Naive B cell (primary cell): ENCODE measurements around the gene TMC1. TPM values are rescaled to one million over a fixed set of nuclear protein-coding genes. Genes with fewer than 3 reads are reported as not detected.

Experiments
- ATAC-seq, 2 donors: fragments of 150-1000 bp; cut with Tn5 transposase; 2 replicates each; pipeline ENCODE4 v1.10.0; 2021; ENCODE audit warnings: low read depth in 2 of 2, mild to moderate bottlenecking in 2 of 2, moderate library complexity in 2 of 2
- DNase-seq: peaks from one replicate; pipeline ENCODE4 v3.0.0; 2022
- H3K27ac Mint-ChIP-seq, 6 donors: one replicate each; pipeline ENCODE4 v1.8.0; 2020 to 2022; ENCODE audit warnings: mild to moderate bottlenecking in 6 of 6, mixed read lengths in 6 of 6, moderate library complexity in 5 of 6, inconsistent platforms in 2 of 6
- H3K27me3 Mint-ChIP-seq, 3 donors: one replicate each; pipeline ENCODE4 v1.8.0; 2021 to 2022; ENCODE audit warnings: mixed read lengths in 3 of 3, mild to moderate bottlenecking in 1 of 3
- H3K36me3 Mint-ChIP-seq, 2 donors: one replicate each; pipeline ENCODE4 v1.8.0; 2020 to 2022; ENCODE audit warnings: mixed read lengths in 2 of 2, inconsistent platforms in 1 of 2, mild to moderate bottlenecking in 1 of 2
- H3K4me1 Mint-ChIP-seq, 3 donors: one replicate each; pipeline ENCODE4 v1.8.0; 2020 to 2022; ENCODE audit warnings: mixed read lengths in 3 of 3, inconsistent platforms in 1 of 3, mild to moderate bottlenecking in 1 of 3, moderate library complexity in 1 of 3
- H3K4me3 Mint-ChIP-seq, 8 donors: one replicate each; pipeline ENCODE4 v1.8.0; 2020 to 2022; ENCODE audit warnings: mild to moderate bottlenecking in 8 of 8, mixed read lengths in 8 of 8, moderate library complexity in 8 of 8, inconsistent platforms in 2 of 8
- H3K9me3 Mint-ChIP-seq, 7 donors: one replicate each; pipeline ENCODE4 v1.8.0; 2020 to 2022; ENCODE audit warnings: mixed read lengths in 7 of 7, mild to moderate bottlenecking in 5 of 7, inconsistent platforms in 2 of 7, moderate library complexity in 1 of 7
- polyA plus RNA-seq, 6 donors: library from polyadenylated mRNA; unstranded; fragments of 300-500 nt; fragmentation: Illumina TruSeq; gene quantifications; one replicate each; pipeline ENCODE4 v1.2.3, GENCODE V29; 2021; ENCODE audit warnings: low read depth in 6 of 6

The TMC1 gene
- polyA plus RNA-seq, 6 donors from 2014 or later = not detected

DNA sequence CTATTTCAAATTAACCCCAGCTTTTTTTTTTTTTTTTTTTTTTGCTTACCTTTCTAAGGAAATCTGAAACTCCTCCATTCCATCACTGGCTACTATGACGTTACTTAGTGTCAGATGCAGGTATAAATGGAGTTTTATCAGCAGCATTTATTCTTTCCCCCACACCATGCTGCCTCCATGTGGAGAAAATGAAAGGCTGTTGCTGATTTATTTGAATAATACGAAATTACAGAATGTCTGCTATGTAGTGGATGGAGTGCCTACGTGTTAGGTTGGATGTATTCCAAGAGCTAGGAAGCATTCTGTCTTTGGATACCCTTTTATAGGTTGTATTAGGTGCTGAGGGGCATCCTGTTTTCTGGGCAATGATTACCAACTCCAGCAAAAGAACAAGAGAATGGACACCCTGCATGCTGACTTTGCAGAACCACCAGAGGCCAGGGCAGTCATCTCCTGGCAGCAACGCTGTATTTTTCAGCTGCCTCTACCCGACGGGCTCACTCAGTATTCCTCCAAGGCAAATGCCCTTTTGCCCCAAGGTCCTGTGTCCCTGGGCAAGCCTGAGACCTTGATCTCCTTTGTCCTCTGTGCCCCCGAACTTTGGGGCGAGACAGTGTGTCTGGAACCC, 232.0 kb downstream of the TMC1 start:
- no peaks in the 10 kb centered on the region for H3K36me3 Mint-ChIP-seq
- no peak overlapping the region for H3K4me3 Mint-ChIP-seq
- no peaks in the 10 kb centered on the region for H3K4me1 Mint-ChIP-seq
- peaks cover 0 to 2% (median 0%) of the 10 kb centered on the region in 7 donors for H3K9me3 Mint-ChIP-seq
- peaks cover 5 to 6% (median 5%) of the 10 kb centered on the region in 3 donors for H3K27me3 Mint-ChIP-seq
- ATAC-seq (no peak), DNase-seq (no peak)
- H3K27ac Mint-ChIP-seq = no peak overlapping the region

DNA sequence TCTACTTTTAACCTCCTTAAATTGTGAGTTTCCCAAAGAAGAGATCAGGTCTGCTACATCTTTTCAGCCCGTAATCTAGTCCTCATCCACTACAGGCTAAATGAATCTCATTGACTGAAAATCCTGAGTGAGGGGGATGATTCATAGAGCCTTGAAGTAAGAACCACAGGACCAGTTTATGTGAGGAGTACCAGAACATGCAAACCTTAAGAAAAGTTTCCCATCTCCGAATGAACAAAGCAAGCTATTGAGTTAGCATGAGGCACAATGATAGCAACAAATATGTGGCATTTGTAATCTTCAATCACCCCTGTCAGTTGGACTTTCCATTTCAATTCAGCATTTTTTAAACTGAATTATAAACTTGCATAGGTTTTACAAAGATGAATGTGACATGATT, 234.4 kb downstream of the TMC1 start:
- Mint-ChIP-seq H3K4me3 (no peak overlapping the region), H3K27ac (no peak overlapping the region), H3K36me3 (no peaks in the 10 kb centered on the region), H3K4me1 (no peaks in the 10 kb centered on the region), H3K9me3 (no peaks in the 10 kb centered on the region), H3K27me3 (peaks cover 0 to 4% (median 2%) of the 10 kb centered on the region in 3 donors)
- DNase-seq (no peak), ATAC-seq (no peak)

- ATAC-seq (no peak), DNase-seq (no peak)
- no peaks in the 10 kb centered on the region for H3K9me3 Mint-ChIP-seq
- H3K36me3 Mint-ChIP-seq = no peaks in the 10 kb centered on the region
- no peak overlapping the region for H3K4me3 Mint-ChIP-seq
- no peaks in the 10 kb centered on the region for H3K4me1 Mint-ChIP-seq
- peaks cover 4 to 8% (median 5%) of the 10 kb centered on the region in 3 donors for H3K27me3 Mint-ChIP-seq
- H3K27ac Mint-ChIP-seq = no peak overlapping the region
Observed at GRCh38 chr9:72758944-72759343, 237.5 kb downstream of the TMC1 start.

DNA sequence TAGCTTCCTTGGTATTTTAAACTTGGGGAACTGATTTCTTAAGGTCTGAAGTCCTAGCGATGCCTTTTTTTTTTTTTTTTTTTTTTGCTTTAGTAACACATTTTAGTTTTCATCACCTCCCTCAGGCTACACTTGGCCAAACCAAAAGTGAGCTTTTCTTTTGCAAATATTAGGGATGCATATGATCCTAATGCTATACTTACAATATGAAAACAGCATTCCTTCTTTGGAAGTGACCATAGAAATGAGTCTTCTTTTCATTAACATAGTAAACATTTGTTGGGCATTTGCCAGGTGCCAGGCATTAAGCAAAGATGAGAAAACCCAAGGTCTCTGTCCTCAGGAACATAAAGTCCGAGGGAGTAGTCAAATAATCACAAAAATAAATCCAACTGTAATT, 241.6 kb downstream of the TMC1 start:
- ATAC-seq (no peak), DNase-seq (no peak)
- no peaks in the 10 kb centered on the region for H3K36me3 Mint-ChIP-seq
- no peak overlapping the region for H3K27ac Mint-ChIP-seq
- H3K4me1 Mint-ChIP-seq = no peaks in the 10 kb centered on the region
- peaks cover 5 to 8% (median 8%) of the 10 kb centered on the region in 3 donors for H3K27me3 Mint-ChIP-seq
- H3K9me3 Mint-ChIP-seq = peaks cover 0 to 2% (median 0%) of the 10 kb centered on the region in 7 donors
- no peak overlapping the region for H3K4me3 Mint-ChIP-seq

DNA sequence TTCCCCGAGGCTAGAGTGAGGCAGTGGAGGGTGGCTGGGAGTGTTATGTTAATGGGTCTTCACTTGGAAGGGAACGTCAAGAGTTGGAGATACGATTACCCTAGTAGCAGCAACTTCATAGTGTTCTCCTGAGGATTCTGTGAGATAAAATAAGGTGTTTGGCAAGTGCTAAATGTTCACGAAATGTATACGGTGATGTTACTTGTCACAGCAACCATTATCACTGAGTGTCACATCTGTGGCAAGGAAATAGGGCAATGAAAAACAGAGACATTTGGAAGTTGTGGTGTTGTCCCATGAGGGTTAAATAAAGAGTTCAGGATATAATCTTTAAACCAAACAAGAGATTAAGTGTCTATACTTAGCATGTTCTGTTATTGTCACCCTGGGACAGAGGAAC, 248.1 kb downstream of the TMC1 start:
- no peak overlapping the region for H3K27ac Mint-ChIP-seq
- no peak overlapping the region for H3K4me3 Mint-ChIP-seq
- DNase-seq = no peak
- no peaks in the 10 kb centered on the region for H3K4me1 Mint-ChIP-seq
- no peak for ATAC-seq
- H3K27me3 Mint-ChIP-seq = peaks cover 0 to 4% (median 0%) of the 10 kb centered on the region in 3 donors
- H3K36me3 Mint-ChIP-seq = no peaks in the 10 kb centered on the region
- H3K9me3 Mint-ChIP-seq = peaks cover 0 to 3% (median 0%) of the 10 kb centered on the region in 7 donors

DNA sequence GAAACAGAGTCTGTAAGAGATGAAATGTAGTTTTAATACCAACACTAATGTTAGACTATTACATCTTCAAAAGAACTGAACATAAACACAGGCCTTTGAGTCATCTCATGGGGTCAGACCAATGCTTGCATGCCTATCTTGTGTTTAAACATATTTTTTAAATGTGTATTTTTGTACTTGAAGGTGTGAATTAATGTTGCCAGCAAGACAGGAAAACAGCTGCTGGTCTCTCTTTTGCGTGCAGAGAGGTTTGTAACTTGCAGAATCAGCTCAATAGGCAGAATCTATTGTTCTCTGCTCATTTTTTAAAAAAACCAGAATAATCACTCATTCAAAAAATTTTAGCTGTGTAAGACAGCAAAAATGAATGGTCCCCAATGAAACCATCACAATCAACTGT, 251.3 kb downstream of the TMC1 start:
- ATAC-seq (no peak), DNase-seq (no peak)
- H3K4me3 Mint-ChIP-seq = no peak overlapping the region
- peaks cover 0 to under 1% (median 0%) of the 10 kb centered on the region in 3 donors for H3K27me3 Mint-ChIP-seq
- no peaks in the 10 kb centered on the region for H3K4me1 Mint-ChIP-seq
- no peaks in the 10 kb centered on the region for H3K36me3 Mint-ChIP-seq
- H3K9me3 Mint-ChIP-seq = peaks cover 0 to 3% (median 0%) of the 10 kb centered on the region in 7 donors
- no peak overlapping the region for H3K27ac Mint-ChIP-seq

DNA sequence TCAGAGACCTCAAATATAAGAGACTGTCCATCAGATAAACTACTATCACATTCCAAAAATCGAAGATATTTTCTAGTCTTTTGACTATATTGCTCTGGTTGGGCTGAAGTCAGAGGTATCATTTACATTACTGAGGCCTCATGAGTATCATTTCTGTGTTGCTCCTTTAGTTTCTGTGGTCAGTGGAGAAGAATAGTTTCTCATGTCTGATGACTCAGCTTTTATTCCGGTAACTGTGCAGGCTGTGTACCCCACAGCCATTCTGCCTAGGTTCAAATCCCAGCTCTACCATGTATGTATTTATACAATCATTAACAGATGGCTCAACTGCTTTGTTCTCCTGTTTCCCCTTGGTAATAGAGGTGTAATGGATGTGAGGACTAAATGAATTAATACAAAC, 252.2 kb downstream of the TMC1 start:
- Mint-ChIP-seq H3K36me3 (no peaks in the 10 kb centered on the region), H3K4me1 (no peaks in the 10 kb centered on the region), H3K27ac (no peak overlapping the region), H3K9me3 (peaks cover 0 to 5% (median 0%) of the 10 kb centered on the region in 7 donors), H3K27me3 (peaks cover 0 to 8% (median 6%) of the 10 kb centered on the region in 3 donors), H3K4me3 (no peak overlapping the region)
- no peak for ATAC-seq
- no peak for DNase-seq

- ATAC-seq (no peak), DNase-seq (no peak)
- Mint-ChIP-seq H3K4me3 (no peak overlapping the region), H3K9me3 (peaks cover 0 to 5% (median 0%) of the 10 kb centered on the region in 7 donors), H3K27me3 (peaks cover 6 to 8% (median 8%) of the 10 kb centered on the region in 3 donors), H3K4me1 (no peaks in the 10 kb centered on the region), H3K27ac (no peak overlapping the region), H3K36me3 (no peaks in the 10 kb centered on the region)
Observed at GRCh38 chr9:72775570-72775969, 254.2 kb downstream of the TMC1 start.

GRCh38 chr9:72779614-72780013, 258.2 kb downstream of the TMC1 start:
- Mint-ChIP-seq H3K4me3 (no peak overlapping the region), H3K27me3 (peaks cover 8 to 16% (median 13%) of the 10 kb centered on the region in 3 donors), H3K4me1 (no peaks in the 10 kb centered on the region), H3K36me3 (no peaks in the 10 kb centered on the region), H3K9me3 (peaks cover 0 to 5% (median 0%) of the 10 kb centered on the region in 7 donors), H3K27ac (no peak overlapping the region)
- DNase-seq (no peak), ATAC-seq (no peak)

- Mint-ChIP-seq H3K36me3 (no peaks in the 10 kb centered on the region), H3K27me3 (no peaks in the 10 kb centered on the region), H3K27ac (no peak overlapping the region), H3K4me1 (no peaks in the 10 kb centered on the region), H3K9me3 (peaks cover 0 to 4% (median 0%) of the 10 kb centered on the region in 7 donors), H3K4me3 (no peak overlapping the region)
- DNase-seq = no peak
- ATAC-seq = no peak
Observed at GRCh38 chr9:72786948-72787347, 265.5 kb downstream of the TMC1 start.

- no peaks in the 10 kb centered on the region for H3K27me3 Mint-ChIP-seq
- H3K4me3 Mint-ChIP-seq = no peak overlapping the region
- DNase-seq (no peak), ATAC-seq (no peak)
- H3K9me3 Mint-ChIP-seq = peaks cover 0 to 3% (median 1%) of the 10 kb centered on the region in 7 donors
- no peaks in the 10 kb centered on the region for H3K36me3 Mint-ChIP-seq
- no peaks in the 10 kb centered on the region for H3K4me1 Mint-ChIP-seq
- no peak overlapping the region for H3K27ac Mint-ChIP-seq
Observed at GRCh38 chr9:72788966-72789735, 267.7 kb downstream of the TMC1 start.

- H3K36me3 Mint-ChIP-seq = peaks cover 0 to 5% of the 10 kb centered on the region in 2 donors
- H3K4me1 Mint-ChIP-seq = no peaks in the 10 kb centered on the region
- H3K27me3 Mint-ChIP-seq = peaks cover 0 to 6% (median 0%) of the 10 kb centered on the region in 3 donors
- H3K4me3 Mint-ChIP-seq = no peak overlapping the region
- H3K9me3 Mint-ChIP-seq = peaks cover 0 to 11% (median 3%) of the 10 kb centered on the region in 7 donors
- DNase-seq = no peak
- ATAC-seq = no peak
- no peak overlapping the region for H3K27ac Mint-ChIP-seq
Observed at GRCh38 chr9:72789885-72790284, 268.5 kb downstream of the TMC1 start.

GRCh38 chr9:72790989-72791388, 269.6 kb downstream of the TMC1 start:
- H3K4me3 Mint-ChIP-seq = no peak overlapping the region
- H3K27ac Mint-ChIP-seq = no peak overlapping the region
- peaks cover 0 to 8% (median 0%) of the 10 kb centered on the region in 3 donors for H3K27me3 Mint-ChIP-seq
- no peak for DNase-seq
- peaks cover 7 to 22% (median 11%) of the 10 kb centered on the region in 7 donors for H3K9me3 Mint-ChIP-seq
- no peaks in the 10 kb centered on the region for H3K4me1 Mint-ChIP-seq
- H3K36me3 Mint-ChIP-seq = peaks cover 0 to 11% of the 10 kb centered on the region in 2 donors
- ATAC-seq = no peak

- peaks cover 0 to 8% (median 0%) of the 10 kb centered on the region in 3 donors for H3K27me3 Mint-ChIP-seq
- H3K9me3 Mint-ChIP-seq = peaks cover 7 to 26% (median 15%) of the 10 kb centered on the region in 7 donors
- no peak overlapping the region for H3K4me3 Mint-ChIP-seq
- H3K36me3 Mint-ChIP-seq = peaks cover 0 to 16% of the 10 kb centered on the region in 2 donors
- H3K4me1 Mint-ChIP-seq = no peaks in the 10 kb centered on the region
- no peak for DNase-seq
- no peak for ATAC-seq
- no peak overlapping the region for H3K27ac Mint-ChIP-seq
Observed at GRCh38 chr9:72791436-72791835, 270.0 kb downstream of the TMC1 start.
